ENCODE results near the gene ABCB8.
"Not testable (repeated sequence)": the region's sequence is repeated elsewhere in the genome, so short reads cannot be mapped to it uniquely, and the experiment has no call there.

The ABCB8 gene

GRCh38 chr7:151024435-151025056 lies 3.7 kb upstream of the ABCB8 start, which contains the start of gene ATG9B:
ATG9B (minus strand) TSS chr7:151024494; CDS start chr7:151024423, 71 bp downstream.
- no peaks in the 10 kb centered on the region for H3F3A ChIP-seq (ENCODE audit: low read depth)
- H3K4me2 ChIP-seq (ENCODE audit: low read depth, low read length, poor library complexity, severe bottlenecking), result no peak within 1 kb of the TSS
- H2AFZ ChIP-seq (ENCODE audit: low read length), result no peak within 1 kb of the TSS

GRCh38 chr7:151025924-151026671 lies 2.2 kb upstream of the ABCB8 start:
- H3F3A ChIP-seq (ENCODE audit: low read depth), result no peaks in the 10 kb centered on the region
- peaks cover 6% of the 10 kb centered on the region; the same call in 1 of the 2 replicates for H3K79me2 ChIP-seq (ENCODE audit: insufficient read depth, low read length)
- H3K4me3 ChIP-seq (ENCODE audit: low read length, poor library complexity, severe bottlenecking), result no peak overlapping the region
- no peaks in the 10 kb centered on the region for H3K36me3 ChIP-seq (ENCODE audit: insufficient read depth, low read length)
- H3K4me2 ChIP-seq (ENCODE audit: low read depth, low read length, poor library complexity, severe bottlenecking), result no peak overlapping the region
- TF ChIP-seq EZH2phosphoT487 (IDR thresholded peaks at IDR 0.05; ENCODE audit: borderline replicate concordance), result no peak
- no peak for TF ChIP-seq CTCF (conservative IDR thresholded peaks at IDR 0.05; ENCODE audit: low read length)
- H3K9me3 ChIP-seq (ENCODE audit: insufficient read depth, low read depth, low read length), result no peaks in the 10 kb centered on the region
- no peak overlapping the region for H2AFZ ChIP-seq (ENCODE audit: low read length)
- H3K9me2 ChIP-seq (replicated peaks; ENCODE audit: low read depth, low read length), result no peaks in the 10 kb centered on the region
- H3K27me3 ChIP-seq (ENCODE audit: insufficient read depth, low read length, poor library complexity, severe bottlenecking), result no peaks in the 10 kb centered on the region
- H3K4me1 ChIP-seq (ENCODE audit: insufficient read depth, low read length, poor library complexity, severe bottlenecking), result peaks cover 9% of the 10 kb centered on the region
- H4K20me1 ChIP-seq (ENCODE audit: insufficient read depth, low read length, poor library complexity, severe bottlenecking), result no peaks in the 10 kb centered on the region
- H3K9ac ChIP-seq (ENCODE audit: low read depth, low read length, poor library complexity, severe bottlenecking), result no peak overlapping the region

More at GRCh38 chr7:151024435-151025056, 3.7 kb upstream of the ABCB8 start, which contains the start of gene ATG9B:
- Histone ChIP-seq H3K9me2 (replicated peaks; ENCODE audit: low read depth, low read length) (no peaks in the 10 kb centered on the region), H4K20me1 (ENCODE audit: insufficient read depth, low read length, poor library complexity, severe bottlenecking) (no peaks in the 10 kb centered on the region), H3K9me3 (ENCODE audit: insufficient read depth, low read depth, low read length) (no peaks in the 10 kb centered on the region), H3K4me1 (ENCODE audit: insufficient read depth, low read length, poor library complexity, severe bottlenecking) (peaks cover 7% of the 10 kb centered on the region), H3K36me3 (ENCODE audit: insufficient read depth, low read length) (no peaks in the 10 kb centered on the region), H3K4me3 (ENCODE audit: low read length, poor library complexity, severe bottlenecking) (no peak within 1 kb of the TSS), H3K9ac (ENCODE audit: low read depth, low read length, poor library complexity, severe bottlenecking) (no peak within 1 kb of the TSS), H3K79me2 (ENCODE audit: insufficient read depth, low read length) (peaks cover 6% of the 10 kb centered on the region; the same call in 1 of the 2 replicates), H3K27me3 (ENCODE audit: insufficient read depth, low read length, poor library complexity, severe bottlenecking) (no peaks in the 10 kb centered on the region)
- TF ChIP-seq EZH2phosphoT487 (IDR thresholded peaks at IDR 0.05; ENCODE audit: borderline replicate concordance) (no peak), CTCF (conservative IDR thresholded peaks at IDR 0.05; ENCODE audit: low read length) (no peak)

GRCh38 chr7:151026771-151027727 lies 1.2 kb upstream of the ABCB8 start:
- not testable (repeated sequence) for H3K27me3 ChIP-seq (ENCODE audit: insufficient read depth, low read length, poor library complexity, severe bottlenecking); H3K79me2 ChIP-seq (ENCODE audit: insufficient read depth, low read length); H4K20me1 ChIP-seq (ENCODE audit: insufficient read depth, low read length, poor library complexity, severe bottlenecking); H3K9me2 ChIP-seq (replicated peaks; ENCODE audit: low read depth, low read length); H3K9ac ChIP-seq (ENCODE audit: low read depth, low read length, poor library complexity, severe bottlenecking); H3K36me3 ChIP-seq (ENCODE audit: insufficient read depth, low read length); H3K9me3 ChIP-seq (ENCODE audit: insufficient read depth, low read depth, low read length); H3K4me1 ChIP-seq (ENCODE audit: insufficient read depth, low read length, poor library complexity, severe bottlenecking); H3F3A ChIP-seq (ENCODE audit: low read depth)
- Histone ChIP-seq H3K4me2 (ENCODE audit: low read depth, low read length, poor library complexity, severe bottlenecking) (peak overlapping the region; percentile 71), H3K4me3 (ENCODE audit: low read length, poor library complexity, severe bottlenecking) (peak overlapping the region; percentile 82), H2AFZ (ENCODE audit: low read length) (peak overlapping the region; percentile 80; the same call in 1 of the 2 replicates)

- not testable (repeated sequence) for H3K9me2 ChIP-seq (replicated peaks; ENCODE audit: low read depth, low read length); H3K36me3 ChIP-seq (ENCODE audit: insufficient read depth, low read length); H3K27me3 ChIP-seq (ENCODE audit: insufficient read depth, low read length, poor library complexity, severe bottlenecking); H3K4me1 ChIP-seq (ENCODE audit: insufficient read depth, low read length, poor library complexity, severe bottlenecking); H3K9ac ChIP-seq (ENCODE audit: low read depth, low read length, poor library complexity, severe bottlenecking); H3K9me3 ChIP-seq (ENCODE audit: insufficient read depth, low read depth, low read length); H3F3A ChIP-seq (ENCODE audit: low read depth); H4K20me1 ChIP-seq (ENCODE audit: insufficient read depth, low read length, poor library complexity, severe bottlenecking); H3K79me2 ChIP-seq (ENCODE audit: insufficient read depth, low read length)
- Histone ChIP-seq H2AFZ (ENCODE audit: low read length) (peak overlapping the region; percentile 80), H3K4me3 (ENCODE audit: low read length, poor library complexity, severe bottlenecking) (peak overlapping the region; percentile 82), H3K4me2 (ENCODE audit: low read depth, low read length, poor library complexity, severe bottlenecking) (peak overlapping the region; percentile 71)
Measured at GRCh38 chr7:151027728-151028130, 521 bp upstream of the ABCB8 start.
